GM12865 (cell line): Measurements from ENCODE around the gene PANX2.
"Not testable (repeated sequence)": the region's sequence is repeated elsewhere in the genome, so short reads cannot be mapped to it uniquely, and the experiment has no call there.

Source experiments
- DNase-seq: peaks from one replicate; pipeline ENCODE4 v3.0.0; 2010; ENCODE audit warnings: low read depth
- H3K4me3 ChIP-seq: 2 replicates; pipeline ENCODE4 v1.5.1; 2011; ENCODE audit warnings: mild to moderate bottlenecking, low read depth, low read length, control low read depth
- CTCF ChIP-seq: IDR thresholded peaks from 2 replicates; pipeline ENCODE4 v1.5.1; 2011; ENCODE audit warnings: low read length, control low read depth, low read depth, inconsistent platforms; ENCODE audit not compliant: insufficient read depth; ENCODE audit errors: missing control alignments

The PANX2 gene

DNA sequence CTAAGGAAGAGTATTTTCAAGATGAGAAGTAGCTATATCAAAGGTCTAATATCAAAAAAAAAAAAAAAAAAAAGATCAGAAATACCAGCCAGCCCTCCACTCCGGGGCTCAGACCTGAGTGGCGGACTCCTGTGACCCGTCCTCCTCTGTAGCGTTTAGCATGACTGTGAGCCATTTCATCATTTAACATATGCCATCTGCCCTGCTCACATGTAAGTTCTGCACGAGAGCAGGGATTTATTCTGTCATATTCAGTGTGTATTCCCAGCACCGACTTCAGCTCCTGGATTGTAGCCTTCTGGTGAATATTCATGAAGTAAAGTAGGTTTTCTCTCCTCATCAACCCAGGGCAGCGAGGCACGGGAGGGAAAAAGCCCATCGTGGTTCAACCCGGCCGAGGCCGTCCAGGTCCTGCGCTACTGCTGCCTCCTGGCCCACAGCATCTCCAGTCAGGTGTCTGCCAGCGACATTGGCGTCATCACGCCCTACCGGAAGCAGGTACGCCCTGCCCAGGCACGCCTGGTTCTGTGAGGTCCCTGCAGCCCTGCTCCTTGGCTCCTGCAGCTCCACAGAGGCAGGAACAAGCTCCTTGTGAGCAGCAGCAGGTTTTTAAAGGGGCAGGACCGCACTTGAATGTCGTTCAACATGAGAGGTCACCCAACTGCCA lies 12.7 kb upstream of the PANX2 start:
- no peak for DNase-seq

DNA sequence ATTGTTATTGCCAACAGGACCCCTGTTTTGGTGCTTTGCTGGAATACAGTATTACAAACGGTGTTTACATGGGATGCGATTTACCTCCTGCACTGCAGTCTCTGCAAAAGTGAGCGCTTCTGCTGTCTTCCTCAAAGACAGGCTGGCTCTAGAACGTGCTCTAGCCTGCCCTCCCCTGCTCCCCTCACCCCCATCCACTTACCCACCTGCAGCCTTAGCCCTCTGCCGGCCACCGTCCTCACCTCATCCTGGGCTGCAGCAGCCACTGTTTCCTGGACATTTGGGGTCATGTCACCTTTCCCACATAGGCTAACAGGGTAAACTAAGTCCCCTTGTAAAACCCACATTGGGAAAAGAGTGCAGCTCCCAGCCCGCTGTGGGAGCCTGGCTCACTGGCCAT lies 9.6 kb upstream of the PANX2 start:
- H3K4me3 ChIP-seq = no peak overlapping the region
- TF ChIP-seq CTCF = no peak
- no peak for DNase-seq

More for the DNA sequence above, 12.7 kb upstream of the PANX2 start:
- no peak overlapping the region for H3K4me3 ChIP-seq
- no peak for TF ChIP-seq CTCF

GRCh38 chr22:50161508-50162390 lies 8.8 kb upstream of the PANX2 start:
- no peak for TF ChIP-seq CTCF
- H3K4me3 ChIP-seq = no peak overlapping the region
- no peak for DNase-seq

GRCh38 chr22:50162391-50162956 lies 8.1 kb upstream of the PANX2 start:
- no peak for TF ChIP-seq CTCF

DNA sequence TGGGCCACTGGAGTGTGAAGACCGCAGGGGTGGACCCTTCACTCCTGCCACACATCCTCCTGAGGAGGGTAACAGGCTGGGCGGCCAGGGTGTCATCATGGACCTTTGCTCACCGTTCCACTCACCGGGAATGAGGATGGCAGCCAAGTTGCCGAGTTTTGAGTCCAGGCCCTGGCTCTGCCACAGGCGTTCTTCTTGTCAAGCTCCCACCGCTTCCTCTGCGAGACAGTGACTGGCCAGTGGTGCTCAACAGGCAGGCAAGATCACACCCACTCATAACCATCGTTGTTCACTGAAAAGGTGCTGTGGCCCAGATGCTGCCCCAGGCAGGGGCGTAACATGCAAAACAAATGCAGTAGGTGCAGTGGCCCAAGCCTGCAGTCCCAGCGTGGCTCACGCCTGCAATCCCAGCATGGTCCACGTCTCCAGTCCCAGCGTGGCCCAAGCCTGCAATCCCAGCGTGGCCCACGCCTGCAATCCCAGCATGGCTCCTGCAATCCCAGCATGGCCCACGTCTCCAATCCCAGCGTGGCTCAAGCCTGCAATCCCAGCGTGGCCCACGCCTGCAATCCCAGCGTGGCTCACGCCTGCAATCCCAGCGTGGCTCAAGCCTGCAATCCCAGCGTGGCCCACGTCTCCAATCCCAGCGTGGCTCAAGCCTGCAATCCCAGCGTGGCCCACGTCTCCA lies 5.0 kb upstream of the PANX2 start:
- DNase-seq = no peak
- H3K4me3 ChIP-seq = no peak overlapping the region
- TF ChIP-seq CTCF = no peak

More at GRCh38 chr22:50162391-50162956, 8.1 kb upstream of the PANX2 start:
- H3K4me3 ChIP-seq = no peak overlapping the region
- no peak for DNase-seq

DNA sequence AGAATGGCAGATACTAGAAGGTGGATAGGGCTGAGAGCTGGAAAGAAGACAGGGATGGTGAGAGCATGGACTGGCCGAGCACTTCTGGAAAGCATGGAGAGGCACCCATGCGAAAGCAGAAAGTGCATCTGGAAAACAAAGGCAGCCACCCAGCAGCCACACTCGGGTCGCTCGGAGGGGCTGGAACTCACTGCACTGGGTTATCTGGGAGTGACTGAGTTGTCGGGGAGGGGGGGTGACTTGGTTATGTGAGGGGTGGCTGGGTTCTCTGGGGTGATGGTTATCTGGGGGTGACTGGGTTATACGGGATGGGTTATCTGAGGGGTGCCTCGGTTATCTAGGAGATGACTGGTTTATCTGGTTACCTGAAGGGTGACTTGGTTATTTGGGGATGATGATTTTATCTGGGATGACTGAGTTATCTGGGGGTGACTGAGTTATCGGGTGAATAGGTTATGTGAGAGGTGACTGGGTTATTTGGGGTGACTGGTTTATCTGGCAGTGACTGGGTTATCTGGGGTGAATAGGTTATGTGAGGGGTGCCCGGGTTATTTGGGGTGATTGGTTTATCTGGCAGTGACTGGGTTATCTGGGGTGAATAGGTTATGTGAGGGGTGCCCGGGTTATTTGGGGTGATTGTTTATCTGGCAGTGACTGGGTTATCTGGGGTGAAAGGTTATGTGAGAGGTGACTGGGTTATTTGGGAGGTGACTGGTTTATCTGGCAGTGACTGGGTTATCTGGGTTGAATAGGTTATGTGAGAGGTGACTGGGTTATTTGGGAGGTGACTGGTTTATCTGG lies 2.6 kb upstream of the PANX2 start:
- no peak for TF ChIP-seq CTCF
- no peak for DNase-seq
- H3K4me3 ChIP-seq = no peak overlapping the region

DNA sequence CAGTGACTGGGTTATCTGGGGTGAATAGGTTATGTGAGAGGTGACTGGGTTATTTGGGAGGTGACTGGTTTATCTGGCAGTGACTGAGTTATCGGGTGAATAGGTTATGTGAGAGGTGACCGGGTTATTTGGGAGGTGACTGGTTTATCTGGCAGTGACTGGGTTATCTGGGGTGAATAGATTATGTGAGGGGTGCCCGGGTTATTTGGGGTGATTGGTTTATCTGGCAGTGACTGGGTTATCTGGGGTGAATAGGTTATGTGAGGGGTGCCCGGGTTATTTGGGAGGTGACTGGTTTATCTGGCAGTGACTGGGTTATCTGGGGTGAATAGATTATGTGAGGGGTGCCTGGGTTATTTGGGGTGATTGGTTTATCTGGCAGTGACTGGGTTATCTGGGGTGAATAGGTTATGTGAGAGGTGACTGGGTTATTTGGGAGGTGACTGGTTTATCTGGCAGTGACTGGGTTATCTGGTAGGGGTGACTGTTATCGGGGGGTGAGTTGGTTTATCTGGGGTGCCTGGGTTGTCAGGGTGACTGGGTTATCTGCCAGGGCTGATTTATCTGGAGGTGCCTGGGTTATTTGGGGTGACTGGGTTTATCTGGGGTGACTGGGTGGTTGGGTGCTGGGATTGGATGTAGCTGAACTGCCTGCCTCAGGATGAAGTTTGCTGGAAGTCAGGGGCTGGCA lies 1.9 kb upstream of the PANX2 start:
- H3K4me3 ChIP-seq, DNase-seq: not testable (repeated sequence)
